ENCODE data around the gene ARVCF.

The ARVCF gene

DNA sequence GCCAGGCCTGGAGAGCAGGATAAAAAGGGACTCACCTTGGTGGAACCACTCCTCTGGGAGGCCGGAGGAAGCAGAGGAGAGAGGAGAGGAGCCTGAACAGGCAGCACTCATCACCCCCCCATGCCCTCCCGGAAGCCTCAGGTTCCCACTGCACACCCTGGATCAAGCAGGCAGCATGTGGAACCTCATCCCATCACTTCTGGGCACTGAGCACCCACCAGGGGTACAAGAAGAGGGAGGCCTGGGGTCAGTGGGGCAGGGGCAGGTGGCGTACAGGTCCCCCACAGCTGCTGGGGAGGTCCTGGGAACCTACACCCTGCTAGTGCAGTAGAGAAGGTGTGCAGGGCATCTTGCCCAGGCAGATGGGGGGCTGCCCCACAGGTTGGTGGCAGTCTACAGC lies 40.0 kb downstream of the ARVCF start:
- in situ Hi-C loops (cut with MboI; ENCODE audit: low sequenced_read_pairs), result no loop called here

GRCh38 chr22:19975707-19976035 lies 41.0 kb downstream of the ARVCF start:
- in situ Hi-C loops (cut with MboI; ENCODE audit: low sequenced_read_pairs), result no loop called here

DNA sequence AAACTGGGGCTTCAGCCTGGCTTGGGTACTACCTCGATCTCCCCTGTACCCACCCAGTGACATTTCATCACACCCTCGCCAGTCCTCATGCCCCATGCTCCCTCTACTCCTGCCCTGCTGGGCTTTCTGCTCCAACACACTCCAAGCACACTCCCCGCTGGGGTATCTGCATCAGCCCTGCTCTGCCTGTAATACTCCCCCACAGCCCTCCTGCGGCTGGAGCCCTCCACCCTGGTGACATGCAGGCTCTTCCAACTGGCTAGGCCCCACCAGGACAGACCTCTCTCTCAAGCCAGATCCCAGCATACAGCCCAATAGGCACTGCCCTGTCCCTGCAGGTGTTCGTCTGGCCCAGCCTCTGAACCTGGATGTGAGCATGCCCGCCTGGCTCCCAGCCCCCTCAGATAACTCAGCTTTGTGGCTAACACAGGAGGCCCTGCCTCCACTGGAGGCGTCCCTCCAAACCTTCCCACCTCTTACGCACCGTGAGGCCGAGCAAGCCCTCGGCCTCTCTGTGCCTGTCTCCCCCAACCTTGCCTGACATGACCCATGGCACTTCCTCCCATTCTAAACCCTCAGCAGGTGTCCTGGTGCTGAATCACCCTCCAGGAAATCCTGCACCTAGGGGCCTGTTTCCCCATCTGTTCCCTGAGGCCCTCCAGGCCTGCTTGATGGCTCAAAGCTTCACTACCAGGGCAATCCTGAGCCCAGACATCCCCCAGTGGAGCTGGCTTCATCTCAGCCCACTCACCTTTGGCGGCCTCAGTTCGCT lies 41.5 kb downstream of the ARVCF start:
- in situ Hi-C loops (cut with MboI; ENCODE audit: low sequenced_read_pairs), result no loop called here

DNA sequence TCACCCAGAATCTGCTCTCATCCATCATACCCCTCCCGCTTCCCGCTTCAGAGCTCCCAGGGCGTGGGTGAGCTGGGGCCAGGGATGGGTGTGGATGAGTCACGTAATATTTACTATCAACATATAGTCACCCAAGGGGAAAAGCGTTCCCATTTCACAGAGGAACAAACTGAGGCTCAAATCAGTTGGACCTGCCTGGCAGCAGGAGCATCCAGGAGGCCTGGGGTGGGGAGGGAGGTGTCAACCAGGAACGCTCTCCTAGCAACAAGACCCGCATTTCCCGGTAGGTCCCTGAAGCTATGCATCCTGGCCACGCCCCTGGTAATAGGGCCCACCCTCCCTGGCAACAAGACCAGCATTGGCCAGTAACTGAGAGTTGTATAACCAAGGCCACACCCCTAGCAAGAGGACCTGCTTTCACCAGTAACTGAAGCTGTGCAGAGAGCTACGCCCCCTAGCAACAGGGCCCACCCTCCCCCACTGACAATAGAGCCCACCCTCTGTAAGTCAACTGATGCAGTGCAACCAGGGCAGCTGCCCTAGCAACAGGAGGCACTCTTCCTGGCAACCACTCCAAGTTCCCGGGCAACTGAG lies 42.3 kb downstream of the ARVCF start:
- in situ Hi-C loops (cut with MboI; ENCODE audit: low sequenced_read_pairs), result no loop called here

- in situ Hi-C loops (cut with MboI; ENCODE audit: low sequenced_read_pairs), result no loop called here
Measured at GRCh38 chr22:19973551-19974267, 42.9 kb downstream of the ARVCF start.

DNA sequence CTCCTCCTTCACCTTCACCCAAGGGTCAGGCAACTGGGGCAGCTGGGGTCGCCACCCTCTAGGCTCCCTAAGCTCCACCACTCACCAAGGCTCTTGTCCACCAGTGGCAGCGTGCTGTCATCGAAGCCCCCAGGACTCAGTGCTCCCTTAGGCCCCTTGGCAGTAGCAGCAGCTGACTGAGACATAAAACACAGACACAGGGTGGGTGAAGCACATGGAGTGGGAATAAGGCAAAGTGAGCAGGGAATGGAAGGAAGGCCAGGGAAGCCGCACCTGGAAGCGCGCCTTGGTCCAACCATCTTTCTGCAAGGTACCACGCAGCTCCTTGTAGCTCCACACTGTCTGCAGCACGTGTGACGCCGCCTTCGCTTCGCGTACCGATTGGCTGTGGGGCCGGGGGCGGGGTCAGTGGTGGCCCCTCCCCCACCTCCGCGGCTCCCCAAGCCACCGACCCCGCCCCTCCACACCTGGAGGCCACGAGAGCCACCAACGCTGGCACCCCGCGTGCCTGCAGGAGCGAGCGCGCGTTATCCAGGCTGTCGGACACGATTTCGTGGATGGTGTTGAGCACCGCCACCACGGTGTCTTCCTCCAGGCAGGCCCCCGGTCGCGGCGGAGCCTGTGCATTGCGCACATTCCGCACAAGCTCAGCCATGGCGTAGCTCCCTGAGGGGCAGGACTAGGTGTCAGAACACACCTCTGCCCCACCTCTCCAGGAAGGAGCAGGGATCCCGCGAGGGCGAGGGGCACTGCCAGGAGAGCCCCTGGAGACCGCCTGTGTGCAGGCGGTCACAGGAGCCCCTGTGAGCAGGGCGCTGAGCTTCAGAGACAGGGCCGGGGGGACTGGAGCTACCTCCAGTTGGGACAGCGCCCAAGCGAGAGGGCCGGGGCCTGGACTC lies 43.7 kb downstream of the ARVCF start:
- in situ Hi-C loops (cut with MboI; ENCODE audit: low sequenced_read_pairs), result no loop called here

GRCh38 chr22:19972251-19972650 lies 44.4 kb downstream of the ARVCF start:
- in situ Hi-C loops (cut with MboI; ENCODE audit: low sequenced_read_pairs), result no loop called here

- in situ Hi-C loops (cut with MboI; ENCODE audit: low sequenced_read_pairs), result no loop called here
Measured at GRCh38 chr22:19971276-19972124, 45.1 kb downstream of the ARVCF start.

- in situ Hi-C loops (cut with MboI; ENCODE audit: low sequenced_read_pairs), result no loop called here
Measured at GRCh38 chr22:19970479-19971275, 45.9 kb downstream of the ARVCF start.

DNA sequence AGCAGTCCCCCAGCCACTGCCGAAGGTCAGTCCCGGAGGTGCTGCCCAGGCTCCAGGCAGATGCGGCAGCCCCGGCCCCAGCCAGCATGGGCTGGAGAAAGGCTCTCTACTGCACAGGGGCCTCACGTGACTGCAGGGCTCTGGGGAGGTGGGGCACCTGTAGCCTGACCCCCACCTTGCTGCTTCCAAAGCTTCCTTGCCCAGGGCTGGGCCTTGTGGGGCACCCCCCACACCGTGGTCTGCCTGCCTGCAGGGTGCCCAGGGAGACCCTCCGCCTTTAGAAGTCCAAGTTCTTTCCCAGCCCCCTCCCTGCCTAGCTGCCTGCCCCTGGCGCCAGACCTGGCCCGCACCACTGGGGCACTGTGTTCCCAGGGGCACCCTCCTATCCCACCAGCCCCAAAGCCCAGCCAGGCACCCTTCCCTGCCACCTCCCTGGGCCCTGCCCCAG lies 46.6 kb downstream of the ARVCF start:
- in situ Hi-C loops (cut with MboI; ENCODE audit: low sequenced_read_pairs), result no loop called here

DNA sequence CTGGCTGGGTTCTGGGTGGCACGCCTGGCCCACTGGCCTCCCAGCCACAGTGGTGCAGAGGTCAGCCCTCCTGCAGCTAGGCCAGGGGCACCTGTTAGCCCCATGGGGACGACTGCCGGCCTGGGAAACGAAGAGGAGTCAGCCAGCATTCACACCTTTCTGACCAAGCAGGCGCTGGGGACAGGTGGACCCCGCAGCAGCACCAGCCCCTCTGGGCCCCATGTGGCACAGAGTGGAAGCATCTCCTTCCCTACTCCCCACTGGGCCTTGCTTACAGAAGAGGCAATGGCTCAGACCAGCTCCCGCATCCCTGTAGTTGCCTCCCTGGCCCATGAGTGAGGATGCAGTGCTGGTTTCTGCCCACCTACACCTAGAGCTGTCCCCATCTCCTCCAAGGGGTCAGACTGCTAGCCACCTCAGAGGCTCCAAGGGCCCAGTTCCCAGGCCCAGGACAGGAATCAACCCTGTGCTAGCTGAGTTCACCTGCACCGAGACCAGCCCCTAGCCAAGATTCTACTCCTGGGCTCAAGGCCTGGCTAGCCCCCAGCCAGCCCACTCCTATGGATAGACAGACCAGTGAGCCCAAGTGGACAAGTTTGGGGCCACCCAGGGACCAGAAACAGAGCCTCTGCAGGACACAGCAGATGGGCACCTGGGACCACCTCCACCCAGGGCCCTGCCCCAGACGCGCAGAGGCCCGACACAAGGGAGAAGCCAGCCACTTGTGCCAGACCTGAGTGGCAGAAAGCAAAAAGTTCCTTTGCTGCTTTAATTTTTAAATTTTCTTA lies 47.3 kb downstream of the ARVCF start:
- in situ Hi-C loops (cut with MboI; ENCODE audit: low sequenced_read_pairs), result no loop called here

DNA sequence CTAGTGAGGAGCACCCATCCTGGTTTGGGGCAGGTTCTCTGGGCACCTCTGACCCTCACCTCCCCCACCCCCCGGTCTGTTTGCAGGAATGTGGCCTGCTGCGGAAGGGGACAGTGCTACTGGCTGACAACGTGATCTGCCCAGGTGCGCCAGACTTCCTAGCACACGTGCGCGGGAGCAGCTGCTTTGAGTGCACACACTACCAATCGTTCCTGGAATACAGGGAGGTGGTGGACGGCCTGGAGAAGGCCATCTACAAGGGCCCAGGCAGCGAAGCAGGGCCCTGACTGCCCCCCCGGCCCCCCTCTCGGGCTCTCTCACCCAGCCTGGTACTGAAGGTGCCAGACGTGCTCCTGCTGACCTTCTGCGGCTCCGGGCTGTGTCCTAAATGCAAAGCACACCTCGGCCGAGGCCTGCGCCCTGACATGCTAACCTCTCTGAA lies 48.2 kb downstream of the ARVCF start:
- in situ Hi-C loops (cut with MboI; ENCODE audit: low sequenced_read_pairs), result no loop called here

DNA sequence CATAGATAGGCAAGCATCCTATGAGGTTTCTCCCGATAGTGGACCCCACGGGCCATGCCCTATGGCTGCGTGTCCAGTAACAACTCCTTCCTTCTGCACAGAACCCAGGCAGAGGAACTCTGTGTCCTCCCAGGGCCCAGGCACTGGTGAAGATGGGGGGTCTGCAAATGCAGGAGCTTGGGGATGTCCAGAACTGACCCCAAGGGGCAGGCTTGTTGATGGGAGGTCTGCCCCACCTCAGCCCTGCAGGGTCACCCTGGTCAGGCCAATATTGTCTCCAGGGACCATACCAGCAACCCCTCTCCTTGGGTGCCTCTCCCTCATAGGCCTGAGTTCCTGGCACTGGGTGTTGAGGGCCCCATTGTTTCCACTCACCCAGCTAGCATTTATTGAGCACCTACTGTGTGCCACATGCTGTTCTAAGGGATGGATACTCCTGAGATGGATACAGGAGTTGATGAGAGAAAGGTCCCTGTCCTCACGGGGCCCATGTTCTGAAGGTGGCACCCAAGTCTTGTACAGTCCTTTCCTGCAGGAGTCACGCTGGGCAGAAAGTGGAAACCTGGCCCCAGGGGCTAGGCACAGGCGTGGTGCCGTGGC lies 48.7 kb downstream of the ARVCF start:
- in situ Hi-C loops (cut with MboI; ENCODE audit: low sequenced_read_pairs), result no loop called here

- in situ Hi-C loops (cut with MboI; ENCODE audit: low sequenced_read_pairs), result no loop called here
Measured at GRCh38 chr22:19966908-19967750, 49.5 kb downstream of the ARVCF start.

DNA sequence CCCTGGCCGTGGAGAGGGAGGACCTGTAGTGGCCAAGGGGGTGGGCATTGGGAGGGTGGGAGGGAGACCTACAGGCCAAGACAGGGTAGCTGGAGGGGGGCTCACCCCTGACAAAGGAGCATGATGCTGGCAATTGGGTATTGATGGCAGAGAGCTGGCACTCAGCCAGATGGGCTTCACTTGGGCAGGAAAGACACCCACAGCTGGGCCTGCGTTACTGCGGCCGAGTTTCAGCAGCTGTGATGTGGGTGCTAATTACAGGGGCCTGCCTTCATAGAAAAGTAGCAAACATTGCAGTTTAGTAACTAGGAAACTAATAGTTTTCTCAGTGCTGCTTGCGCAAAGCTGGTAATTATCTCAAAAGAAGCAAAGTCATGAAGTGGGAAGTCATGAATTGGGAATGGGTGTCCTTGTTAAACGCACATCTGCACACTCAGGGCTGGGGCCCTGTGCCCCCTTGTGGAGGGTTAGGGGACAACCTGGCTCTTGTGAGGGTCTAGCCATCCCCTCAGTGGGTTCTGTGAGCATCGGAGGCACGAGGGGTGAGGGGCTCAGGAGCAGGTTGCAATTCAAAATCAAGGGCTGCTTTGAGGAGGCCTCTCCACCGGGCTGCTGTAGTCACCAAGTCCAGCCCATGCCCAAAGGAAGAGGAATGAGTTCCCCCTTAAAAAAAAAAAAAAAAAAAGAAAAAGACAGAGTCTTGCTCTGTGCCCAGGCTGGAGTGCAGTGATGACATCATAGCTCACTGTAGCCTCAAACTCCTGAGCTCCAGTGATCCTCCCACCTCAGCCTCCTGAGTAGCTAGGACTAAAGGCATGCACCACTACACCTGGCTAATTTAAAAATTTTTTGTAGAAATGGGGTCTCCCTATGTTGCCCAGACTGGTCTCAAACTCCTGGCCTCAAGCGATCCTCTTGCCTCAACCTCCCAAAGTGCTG lies 50.6 kb downstream of the ARVCF start:
- in situ Hi-C loops (cut with MboI; ENCODE audit: low sequenced_read_pairs), result no loop called here

DNA sequence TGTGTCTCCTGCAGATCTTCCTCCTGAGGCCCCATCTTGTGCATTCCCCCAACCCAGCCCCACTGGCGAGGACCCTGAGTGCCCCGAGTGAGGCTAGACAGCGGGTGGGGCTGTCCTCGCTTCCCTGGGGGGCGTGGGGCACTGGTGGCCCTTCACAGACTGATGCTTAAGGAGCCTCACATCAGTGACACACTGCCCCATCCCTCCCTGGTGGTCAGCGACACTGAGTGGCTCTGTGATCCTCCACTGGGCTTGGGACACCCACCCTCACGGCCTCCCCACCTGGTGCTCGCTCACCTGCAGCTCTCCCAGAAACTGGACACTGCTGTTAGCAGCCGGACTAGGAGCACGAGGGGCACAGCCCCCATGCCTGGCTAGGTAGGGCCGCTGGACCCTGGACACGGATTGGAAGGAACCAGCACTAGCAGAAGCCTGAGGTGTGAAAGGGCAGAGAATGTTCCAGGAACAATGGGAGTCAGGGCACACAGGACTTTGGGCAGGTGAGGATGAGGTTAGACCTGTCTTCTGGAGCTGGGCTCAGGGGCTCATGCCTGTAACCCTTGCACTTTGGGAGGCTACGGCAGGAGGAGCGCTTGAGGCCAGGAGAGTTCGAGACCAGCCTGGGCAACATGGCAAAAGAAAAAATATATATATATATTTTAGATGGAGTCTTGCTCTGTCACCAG lies 51.8 kb downstream of the ARVCF start:
- in situ Hi-C loops (cut with MboI; ENCODE audit: low sequenced_read_pairs), result no loop called here
